BLaER1 treated with 17β-estradiol and CSF1 and Interleukin-3, amounts not matched to agents 10 nM and 100 nM (cell line): ENCODE results near the gene NPC2.
"Not testable (repeated sequence)": the region's sequence is repeated elsewhere in the genome, so short reads cannot be mapped to it uniquely, and the experiment has no call there.

Experiments used
- H3K27ac ChIP-seq, 11 experiments: shearing (Covaris generic); formaldehyde crosslinking; 2 replicates each; pipeline ENCODE4 v1.8.1; 2022
- H3K27me3 ChIP-seq, 11 experiments: shearing (Covaris generic); formaldehyde crosslinking; 2 replicates each; pipeline ENCODE4 v1.8.1; 2022
- H3K36me3 ChIP-seq, 11 experiments: shearing (Covaris generic); formaldehyde crosslinking; 2 replicates each; pipeline ENCODE4 v1.8.1; 2022
- H3K4me1 ChIP-seq, 10 experiments: shearing (Covaris generic); formaldehyde crosslinking; 2 replicates each; pipeline ENCODE4 v1.8.1; 2022
- H3K4me2 ChIP-seq, 11 experiments: shearing (Covaris generic); formaldehyde crosslinking; 2 replicates each; pipeline ENCODE4 v1.8.1; 2022
- H3K4me3 ChIP-seq, 10 experiments: shearing (Covaris generic); formaldehyde crosslinking; 2 replicates each; pipeline ENCODE4 v1.8.1; 2022
- H3K9ac ChIP-seq, 11 experiments: shearing (Covaris generic); formaldehyde crosslinking; 2 replicates each; pipeline ENCODE4 v1.8.1; 2022
- H3K9me3 ChIP-seq, 11 experiments: shearing (Covaris generic); formaldehyde crosslinking; replicated peaks in 1 of 11; 2 replicates each; pipeline ENCODE4 v1.8.1; 2022
- H4K20me1 ChIP-seq, 11 experiments: shearing (Covaris generic); formaldehyde crosslinking; 2 replicates each; pipeline ENCODE4 v1.8.1; 2022
- Cebpa-rat ChIP-seq, 11 experiments: shearing (Covaris generic); IDR thresholded peaks; 2 replicates each; pipeline ENCODE4 v1.8.1; 2022

NPC2 gene

DNA sequence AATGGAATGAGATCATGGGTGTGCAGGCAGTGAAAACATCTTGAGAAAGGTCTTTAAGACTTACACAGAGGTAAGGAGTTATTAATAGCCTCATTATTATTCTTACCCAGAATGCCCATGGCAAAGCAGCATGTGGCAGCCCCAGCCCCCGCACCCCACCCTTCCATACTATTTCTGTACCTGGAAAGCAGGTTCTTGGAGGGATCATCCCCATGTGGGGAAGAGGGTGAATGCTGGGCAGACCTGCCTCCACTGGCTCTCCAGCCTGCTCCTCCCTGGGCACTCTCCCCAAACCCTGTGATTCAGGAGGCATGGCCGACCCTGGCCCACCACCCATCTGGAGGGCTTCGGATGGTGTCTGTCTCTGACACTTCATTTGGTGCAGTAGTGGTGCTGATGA, 28.3 kb downstream of the NPC2 start:
- Histone ChIP-seq H3K9me3 (no peaks in the 10 kb centered on the region), H3K27me3 (no peaks in the 10 kb centered on the region)
- TF ChIP-seq Cebpa-rat (IDR thresholded peaks at IDR 0.05), result no peak

GRCh38 chr14:74463697-74464096, 29.4 kb downstream of the NPC2 start:
- Histone ChIP-seq H3K9me3 (no peaks in the 10 kb centered on the region), H3K9ac (no peak overlapping the region), H3K4me2 (no peak overlapping the region), H3K27me3 (no peaks in the 10 kb centered on the region), H3K4me1 (peaks cover 0 to 18% (median 13%) of the 10 kb centered on the region in 10 experiments; a peak in 12 of 20 replicates), H3K4me3 (no peak overlapping the region), H4K20me1 (peaks cover 0 to 34% (median 0%) of the 10 kb centered on the region in 11 experiments; a peak in 4 of 22 replicates), H3K27ac (no peak overlapping the region), H3K36me3 (peaks cover 0 to 17% (median 0%) of the 10 kb centered on the region in 11 experiments; a peak in 3 of 22 replicates)
- TF ChIP-seq Cebpa-rat (IDR thresholded peaks at IDR 0.05), result no peak

More for the DNA sequence above, 28.3 kb downstream of the NPC2 start:
- Histone ChIP-seq H3K4me1 (peaks cover 0 to 10% (median 5%) of the 10 kb centered on the region in 10 experiments; a peak in 11 of 20 replicates), H3K4me3 (no peak overlapping the region), H4K20me1 (peaks cover 0 to 41% (median 0%) of the 10 kb centered on the region in 11 experiments; a peak in 4 of 22 replicates), H3K4me2 (no peak overlapping the region), H3K36me3 (peaks cover 0 to 25% (median 0%) of the 10 kb centered on the region in 11 experiments; a peak in 4 of 22 replicates), H3K27ac (no peak overlapping the region), H3K9ac (no peak overlapping the region)

DNA sequence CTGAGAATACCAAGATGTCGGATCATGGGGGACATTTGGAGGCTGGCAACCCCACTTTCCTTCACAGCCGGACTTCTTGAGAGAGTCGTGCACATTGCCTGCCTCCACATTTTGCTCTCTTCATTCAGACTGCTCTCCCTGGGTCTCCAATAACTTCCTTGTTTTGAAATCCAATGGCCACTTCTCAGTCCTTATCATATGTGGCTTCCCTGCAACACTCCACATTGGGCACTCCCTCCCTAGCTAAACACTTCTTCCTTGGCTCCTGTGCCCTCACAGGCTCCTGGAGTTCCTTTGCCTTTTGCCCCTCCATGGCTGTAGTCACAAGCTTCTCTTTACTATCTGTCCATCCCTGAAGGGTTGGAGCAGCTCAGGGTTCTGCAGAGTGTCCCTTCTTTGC, 30.1 kb downstream of the NPC2 start:
- H4K20me1 ChIP-seq, result peaks cover 0 to 27% (median 0%) of the 10 kb centered on the region in 11 experiments; a peak in 4 of 22 replicates
- no peak overlapping the region for H3K9ac ChIP-seq
- H3K36me3 ChIP-seq, result peaks cover 0 to 10% (median 0%) of the 10 kb centered on the region in 11 experiments; a peak in 1 of 22 replicates
- no peak overlapping the region for H3K4me3 ChIP-seq
- no peaks in the 10 kb centered on the region for H3K9me3 ChIP-seq
- no peak for TF ChIP-seq Cebpa-rat (IDR thresholded peaks at IDR 0.05)
- H3K4me2 ChIP-seq, result no peak overlapping the region
- H3K4me1 ChIP-seq, result peaks cover 0 to 21% (median 14%) of the 10 kb centered on the region in 10 experiments; a peak in 13 of 20 replicates
- no peaks in the 10 kb centered on the region for H3K27me3 ChIP-seq
- H3K27ac ChIP-seq, result no peak overlapping the region

DNA sequence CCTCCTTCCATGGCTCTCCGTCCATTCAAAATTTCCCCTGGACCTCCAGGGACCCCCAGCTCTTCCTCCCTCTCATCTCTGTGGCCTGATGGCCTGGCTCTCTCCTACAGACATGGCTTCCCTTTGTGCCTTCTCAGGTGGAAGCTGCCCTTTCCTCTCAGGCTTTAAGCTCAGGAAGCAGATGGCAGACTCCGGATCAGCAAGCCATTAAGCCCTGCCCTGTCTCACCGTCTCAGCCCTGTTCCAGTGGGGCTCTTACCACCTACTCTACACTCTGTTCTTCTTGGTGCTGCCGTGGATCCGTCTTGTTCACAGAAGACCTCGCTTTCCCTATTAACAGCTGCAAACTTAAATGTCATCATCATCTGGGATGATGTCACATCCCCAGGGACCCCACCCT, 33.1 kb downstream of the NPC2 start:
- peak overlapping the region in 6 of 11 experiments; percentile 12 to 49 (median 31); a peak in 6 of 22 replicates for H3K4me2 ChIP-seq
- no peaks in the 10 kb centered on the region for H3K27me3 ChIP-seq
- peaks cover 0 to 51% (median 37%) of the 10 kb centered on the region in 10 experiments; a peak in 17 of 20 replicates for H3K4me1 ChIP-seq
- no peak overlapping the region for H3K27ac ChIP-seq
- peaks cover 0 to 5% (median 0%) of the 10 kb centered on the region in 11 experiments; a peak in 2 of 22 replicates for H4K20me1 ChIP-seq
- H3K4me3 ChIP-seq, result no peak overlapping the region
- H3K36me3 ChIP-seq, result no peaks in the 10 kb centered on the region
- H3K9me3 ChIP-seq, result no peaks in the 10 kb centered on the region
- H3K9ac ChIP-seq, result no peak overlapping the region
- no peak for TF ChIP-seq Cebpa-rat (IDR thresholded peaks at IDR 0.05)

DNA sequence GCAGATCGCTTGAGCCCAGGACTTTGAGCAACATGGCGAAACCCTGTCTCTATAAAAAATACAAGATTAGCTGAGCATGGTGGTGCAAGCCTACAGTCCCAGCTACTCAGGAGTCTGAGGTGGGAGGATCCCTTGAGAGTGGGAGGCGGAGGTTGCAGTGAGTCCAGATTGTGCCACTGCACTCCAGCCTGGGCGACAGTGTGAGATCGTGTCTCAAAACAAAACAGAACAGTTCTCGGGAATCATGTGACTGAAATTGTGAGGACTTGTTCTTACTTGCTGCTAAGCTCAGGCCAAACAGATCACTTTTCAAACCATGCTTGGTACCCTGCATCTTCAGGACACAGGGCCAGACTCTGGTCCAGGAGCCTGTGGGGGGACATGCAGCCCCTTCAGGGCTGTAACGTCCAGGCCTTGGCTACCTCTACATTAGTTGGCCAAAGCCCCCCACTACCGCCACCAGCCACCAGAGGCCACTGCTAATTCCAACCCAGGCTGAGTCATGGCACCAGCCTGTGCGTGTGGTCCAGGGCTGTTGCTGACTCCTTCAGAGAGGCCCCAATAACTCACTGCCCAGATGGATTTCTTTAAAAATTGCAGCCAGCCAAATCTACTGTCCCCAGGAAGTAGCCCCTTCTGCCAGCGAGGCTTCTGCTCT, 33.7 kb downstream of the NPC2 start:
- no peak overlapping the region for H3K4me3 ChIP-seq
- H3K9me3 ChIP-seq, result peaks cover 0 to 3% (median 0%) of the 10 kb centered on the region in 11 experiments; a peak in 2 of 22 replicates
- H3K36me3 ChIP-seq, result no peaks in the 10 kb centered on the region
- peaks cover 0 to 4% (median 0%) of the 10 kb centered on the region in 11 experiments; a peak in 2 of 22 replicates for H4K20me1 ChIP-seq
- peak overlapping the region in 6 of 11 experiments; percentile 12 to 49 (median 31); a peak in 6 of 22 replicates for H3K4me2 ChIP-seq
- TF ChIP-seq Cebpa-rat (IDR thresholded peaks at IDR 0.05), result no peak
- no peak overlapping the region for H3K9ac ChIP-seq
- no peak overlapping the region for H3K27ac ChIP-seq
- peaks cover 0 to 56% (median 37%) of the 10 kb centered on the region in 10 experiments; a peak in 17 of 20 replicates for H3K4me1 ChIP-seq
- no peaks in the 10 kb centered on the region for H3K27me3 ChIP-seq

GRCh38 chr14:74457565-74457895, 35.6 kb downstream of the NPC2 start:
- H3K4me3 ChIP-seq, result no peak overlapping the region
- peaks cover 0 to 60% (median 37%) of the 10 kb centered on the region in 10 experiments; a peak in 17 of 20 replicates for H3K4me1 ChIP-seq
- H3K27ac ChIP-seq, result no peak overlapping the region
- no peaks in the 10 kb centered on the region for H3K36me3 ChIP-seq
- H3K4me2 ChIP-seq, result peak overlapping the region in 9 of 11 experiments; percentile 44 to 95 (median 75); a peak in 17 of 22 replicates
- no peaks in the 10 kb centered on the region for H3K27me3 ChIP-seq
- peaks cover 0 to 10% (median 3%) of the 10 kb centered on the region in 11 experiments; a peak in 6 of 22 replicates for H3K9me3 ChIP-seq
- H3K9ac ChIP-seq, result no peak overlapping the region
- no peaks in the 10 kb centered on the region; a peak in 2 of 22 replicates for H4K20me1 ChIP-seq
- TF ChIP-seq Cebpa-rat (IDR thresholded peaks at IDR 0.05), result no peak

GRCh38 chr14:74456684-74457564, 36.2 kb downstream of the NPC2 start:
- H3K27ac ChIP-seq, result no peak overlapping the region
- no peaks in the 10 kb centered on the region; a peak in 2 of 22 replicates for H4K20me1 ChIP-seq
- H3K36me3 ChIP-seq, result no peaks in the 10 kb centered on the region
- H3K27me3 ChIP-seq, result no peaks in the 10 kb centered on the region
- TF ChIP-seq Cebpa-rat (IDR thresholded peaks at IDR 0.05), result no peak
- H3K4me3 ChIP-seq, result no peak overlapping the region
- peaks cover 0 to 10% (median 3%) of the 10 kb centered on the region in 11 experiments; a peak in 6 of 22 replicates for H3K9me3 ChIP-seq
- peak overlapping the region in 9 of 11 experiments; percentile 44 to 95 (median 75); a peak in 18 of 22 replicates for H3K4me2 ChIP-seq
- H3K9ac ChIP-seq, result no peak overlapping the region
- H3K4me1 ChIP-seq, result peaks cover 0 to 60% (median 37%) of the 10 kb centered on the region in 10 experiments; a peak in 17 of 20 replicates

GRCh38 chr14:74454397-74454796, 38.7 kb downstream of the NPC2 start:
- not testable (repeated sequence) for H3K9ac ChIP-seq, H3K27ac ChIP-seq, H3K4me3 ChIP-seq, H4K20me1 ChIP-seq, H3K36me3 ChIP-seq, H3K27me3 ChIP-seq
- H3K9me3 ChIP-seq, result peaks cover 0 to 10% (median 3%) of the 10 kb centered on the region in 11 experiments; a peak in 6 of 22 replicates
- H3K4me1 ChIP-seq, result peaks cover 0 to 50% (median 29%) of the 10 kb centered on the region in 10 experiments; a peak in 17 of 20 replicates
- H3K4me2 ChIP-seq, result peak overlapping the region in 4 of 11 experiments; percentile 1 to 26 (median 13); a peak in 5 of 22 replicates
